Subcutaneous adipose tissue (tissue), 4 donors: ENCODE measurements around the gene FGGY. TPM values are rescaled to one million over a fixed set of nuclear protein-coding genes. Genes with fewer than 3 reads are reported as not detected.

ENCODE experiments used
- CTCF ChIP-seq: fragments of 450-650 bp; IDR thresholded peaks from one replicate; pipeline ENCODE4 v1.5.1; 2016; ENCODE audit warnings: low read depth, mild to moderate bottlenecking, control low read depth, antibody characterized with exemption, moderate library complexity
- total RNA-seq, 4 donors: library from RNA; depleted of rRNA; stranded (reverse); fragments of >200 nt; gene quantifications; one replicate each; pipeline ENCODE4 v1.1.0, GENCODE V29; 2016

Gene FGGY
- total RNA-seq, 4 donors from 2014 or later: 7.8 to 19.2 (median 12.5) TPM

- no peak for TF ChIP-seq CTCF
Observed at GRCh38 chr1:59378621-59379370, 81.9 kb downstream of the FGGY start.

DNA sequence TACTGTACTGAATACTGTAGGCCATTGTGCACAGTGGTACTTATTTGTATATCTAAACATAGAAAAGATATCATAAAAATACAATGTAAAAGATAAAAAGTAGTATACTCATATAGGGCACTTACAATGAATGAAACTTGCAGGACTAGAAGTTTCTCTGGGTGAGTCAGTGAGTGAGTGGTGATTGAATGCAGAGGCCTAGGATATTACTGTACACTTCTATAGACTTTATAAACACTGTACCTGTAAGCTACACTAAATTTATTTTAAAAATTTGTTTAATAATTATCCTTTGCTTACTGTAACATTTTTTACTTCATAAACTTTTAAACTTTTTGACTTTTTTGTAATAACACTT lies 82.5 kb downstream of the FGGY start:
- TF ChIP-seq CTCF: no peak

- TF ChIP-seq CTCF: no peak
Observed at GRCh38 chr1:59383963-59384362, 87.1 kb downstream of the FGGY start.

- no peak for TF ChIP-seq CTCF
Observed at GRCh38 chr1:59384443-59384842, 87.5 kb downstream of the FGGY start.

- no peak for TF ChIP-seq CTCF
Observed at GRCh38 chr1:59388191-59388590, 91.3 kb downstream of the FGGY start.

- TF ChIP-seq CTCF: no peak
Observed at GRCh38 chr1:59389847-59390246, 93.0 kb downstream of the FGGY start.

GRCh38 chr1:59390307-59390706 lies 93.4 kb downstream of the FGGY start:
- TF ChIP-seq CTCF: no peak
